Measurements from ENCODE around the gene CHRNB1. TPM values are rescaled to one million over a fixed set of nuclear protein-coding genes. Genes with fewer than 3 reads are reported as not detected.
A peak's percentile ranks its signal among the peaks of the same experiment; 100 is the strongest.

Gene CHRNB1
- total RNA-seq, 2 experiments from 2014 or later, result 1.6 to 2.2 TPM

DNA sequence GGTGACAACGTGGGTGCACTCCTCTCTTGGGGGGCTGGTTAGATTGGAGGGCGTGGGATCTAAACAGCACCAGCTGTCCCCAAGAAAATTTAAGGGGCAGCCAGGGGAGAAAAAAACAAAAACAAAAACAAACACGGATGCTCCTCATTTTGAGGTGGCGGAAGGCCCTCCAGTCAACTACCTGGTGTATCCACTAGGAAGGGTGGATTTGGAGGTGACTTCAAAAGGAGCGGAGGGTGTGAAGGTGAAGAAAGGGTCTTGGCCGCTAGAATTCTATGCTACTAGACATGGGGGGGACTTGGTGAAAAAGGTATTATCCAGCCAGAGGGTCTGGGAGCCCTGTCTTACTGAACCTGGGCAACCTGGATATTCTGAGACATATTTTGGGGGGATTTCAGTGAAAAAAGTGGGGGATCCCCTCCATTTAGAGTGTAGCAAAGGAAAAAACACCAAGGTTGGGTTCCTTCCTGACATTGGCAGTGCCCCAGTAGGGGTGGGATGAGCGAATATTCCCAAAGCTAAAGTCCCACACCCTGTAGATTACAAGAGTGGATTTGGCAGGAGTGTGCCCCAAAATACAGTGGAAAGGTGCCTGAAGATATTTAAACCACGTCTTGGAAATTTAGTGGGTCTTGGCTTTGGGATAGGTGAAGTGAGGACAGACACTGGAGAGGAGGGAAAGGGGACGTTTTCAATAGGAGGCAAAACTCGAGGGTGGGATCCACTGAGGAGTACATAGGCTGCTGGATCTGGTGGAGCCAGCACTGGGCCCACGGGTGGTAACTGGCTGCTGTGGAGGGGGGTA is 6.0 kb upstream of the CHRNB1 start:
- Histone ChIP-seq H3K9me3 (ENCODE audit: control insufficient read depth in 1 of 2, insufficient read depth in 1 of 2, low read length in 2 of 2) (peaks cover 0 to 12% of the 10 kb centered on the region in 2 experiments), H3K4me3 (ENCODE audit: low read length) (peak overlapping the region; percentile 39), H3K27me3 (ENCODE audit: control insufficient read depth in 1 of 2, insufficient read depth in 2 of 2, low read length in 2 of 2) (peaks cover 46 to 55% of the 10 kb centered on the region in 2 experiments), H3K27ac (ENCODE audit: low read depth in 1 of 2, low read length in 2 of 2) (no peak overlapping the region), H3K36me3 (ENCODE audit: insufficient read depth, low read length) (no peaks in the 10 kb centered on the region), H3K4me1 (ENCODE audit: insufficient read depth, low read length) (peaks cover 60% of the 10 kb centered on the region)
- H3K9me3 Mint-ChIP-seq, result no peaks in the 10 kb centered on the region
- intact Hi-C loops (cut with DNase I, micrococcal nuclease), result loop anchor here (1.0 to 10.0 kb wide), 7 partner anchors 15 to 392 kb away; partner anchors contain the start of genes CTDNEP1 (in 1 of the 2), EIF5A (in 1 of the 2), ELP5 (in 1 of the 2) and KCTD11 (in 1 of the 2)
- peaks cover 52% of the 10 kb centered on the region for H3K27me3 Mint-ChIP-seq
- H3K27ac Mint-ChIP-seq, result peak overlapping the region; percentile 43
- ChIA-PET CTCF (interaction anchor here (1.9 to 4.8 kb wide), 4 partner anchors 40 to 122 kb away, joined by 5 to 61 read pairs (median 36); partner anchors contain the start of genes POLR2A, SENP3 and ZBTB4), POLR2A (interaction anchor here (0.6 to 9.0 kb wide), 6 partner anchors 16 to 248 kb away, joined by 3 to 156 read pairs (median 4); partner anchors contain the start of genes GABARAP, POLR2A, SLC35G6 and TP53)
- TF ChIP-seq, protein P1, sequence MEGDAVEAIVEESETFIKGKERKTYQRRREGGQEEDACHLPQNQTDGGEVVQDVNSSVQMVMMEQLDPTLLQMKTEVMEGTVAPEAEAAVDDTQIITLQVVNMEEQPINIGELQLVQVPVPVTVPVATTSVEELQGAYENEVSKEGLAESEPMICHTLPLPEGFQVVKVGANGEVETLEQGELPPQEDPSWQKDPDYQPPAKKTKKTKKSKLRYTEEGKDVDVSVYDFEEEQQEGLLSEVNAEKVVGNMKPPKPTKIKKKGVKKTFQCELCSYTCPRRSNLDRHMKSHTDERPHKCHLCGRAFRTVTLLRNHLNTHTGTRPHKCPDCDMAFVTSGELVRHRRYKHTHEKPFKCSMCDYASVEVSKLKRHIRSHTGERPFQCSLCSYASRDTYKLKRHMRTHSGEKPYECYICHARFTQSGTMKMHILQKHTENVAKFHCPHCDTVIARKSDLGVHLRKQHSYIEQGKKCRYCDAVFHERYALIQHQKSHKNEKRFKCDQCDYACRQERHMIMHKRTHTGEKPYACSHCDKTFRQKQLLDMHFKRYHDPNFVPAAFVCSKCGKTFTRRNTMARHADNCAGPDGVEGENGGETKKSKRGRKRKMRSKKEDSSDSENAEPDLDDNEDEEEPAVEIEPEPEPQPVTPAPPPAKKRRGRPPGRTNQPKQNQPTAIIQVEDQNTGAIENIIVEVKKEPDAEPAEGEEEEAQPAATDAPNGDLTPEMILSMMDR (IDR thresholded peaks at IDR 0.05), result no peak
- DNase-seq, result no peak
- peak overlapping the region; percentile 85 for H3K4me3 Mint-ChIP-seq
- peaks cover 48% of the 10 kb centered on the region for H3K4me1 Mint-ChIP-seq (ENCODE audit: low read depth)
- peaks cover 4% of the 10 kb centered on the region for H3K36me3 Mint-ChIP-seq (ENCODE audit: low read depth)
- no peak for ATAC-seq (ENCODE audit: poor library complexity)

DNA sequence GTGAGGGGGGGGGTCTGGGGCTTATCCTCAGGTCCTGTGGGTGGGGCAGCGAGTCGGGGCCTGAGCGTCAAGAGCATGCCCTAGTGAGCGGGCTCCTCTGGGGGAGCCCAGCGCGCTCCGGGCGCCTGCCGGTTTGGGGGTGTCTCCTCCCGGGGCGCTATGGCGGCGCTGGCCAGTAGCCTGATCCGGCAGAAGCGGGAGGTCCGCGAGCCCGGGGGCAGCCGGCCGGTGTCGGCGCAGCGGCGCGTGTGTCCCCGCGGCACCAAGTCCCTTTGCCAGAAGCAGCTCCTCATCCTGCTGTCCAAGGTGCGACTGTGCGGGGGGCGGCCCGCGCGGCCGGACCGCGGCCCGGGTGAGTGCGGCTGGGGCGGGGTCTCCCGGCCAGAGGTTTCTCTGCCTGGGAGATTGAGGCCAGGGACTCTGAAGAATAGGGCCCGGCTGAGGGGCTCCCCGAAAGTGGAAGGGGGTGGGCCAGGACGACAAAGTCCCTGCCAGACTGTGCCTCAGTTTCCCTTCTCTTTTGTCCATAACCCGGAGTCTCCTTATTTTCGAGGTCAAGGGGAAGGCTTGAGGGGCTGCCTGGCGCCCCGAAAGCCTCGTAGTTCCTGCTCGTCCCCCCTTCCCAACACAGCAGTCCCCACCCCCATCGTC is 5.3 kb upstream of the CHRNB1 start, which contains the start of gene FGF11:
FGF11 (plus strand) TSS at position 51 of the 651 bp plus-strand sequence; CDS start at position 160, 109 bp downstream.
- ChIA-PET POLR2A (interaction anchor here (1.0 to 9.0 kb wide), 5 partner anchors 14 to 84 kb away, joined by 3 to 156 read pairs (median 8); partner anchors contain the start of genes POLR2A, SLC35G6 and ZBTB4), CTCF (interaction anchor here (1.9 kb wide), 1 partner anchor 84 kb away, joined by 5 read pairs; no protein-coding TSS in a partner anchor)
- peak within 1 kb of the TSS; percentile 45 for H3K27ac Mint-ChIP-seq
- Histone ChIP-seq H3K36me3 (ENCODE audit: insufficient read depth, low read length) (no peaks in the 10 kb centered on the region), H3K27me3 (ENCODE audit: control insufficient read depth in 1 of 2, insufficient read depth in 2 of 2, low read length in 2 of 2) (peaks cover 54 to 62% of the 10 kb centered on the region in 2 experiments), H3K4me3 (ENCODE audit: low read length) (peak within 1 kb of the TSS; percentile 39), H3K4me1 (ENCODE audit: insufficient read depth, low read length) (peaks cover 60% of the 10 kb centered on the region), H3K27ac (ENCODE audit: low read depth in 1 of 2, low read length in 2 of 2) (no peak within 1 kb of the TSS), H3K9me3 (ENCODE audit: control insufficient read depth in 1 of 2, insufficient read depth in 1 of 2, low read length in 2 of 2) (peaks cover 0 to 12% of the 10 kb centered on the region in 2 experiments)
- H3K27me3 Mint-ChIP-seq, result peaks cover 59% of the 10 kb centered on the region
- no peak for ATAC-seq (ENCODE audit: poor library complexity)
- peaks cover 50% of the 10 kb centered on the region for H3K4me1 Mint-ChIP-seq (ENCODE audit: low read depth)
- no peaks in the 10 kb centered on the region for H3K9me3 Mint-ChIP-seq
- peak within 1 kb of the TSS; percentile 88 for H3K4me3 Mint-ChIP-seq
- peaks cover 4% of the 10 kb centered on the region for H3K36me3 Mint-ChIP-seq (ENCODE audit: low read depth)
- TF ChIP-seq, protein P1 (IDR thresholded peaks at IDR 0.05), result no peak
- peak in 1 of 14 experiments; percentile 27 for DNase-seq
- intact Hi-C loops (cut with DNase I, micrococcal nuclease), result loop anchor here (1.0 to 10.0 kb wide), 7 partner anchors 15 to 392 kb away; partner anchors contain the start of genes CTDNEP1 (in 1 of the 2), EIF5A (in 1 of the 2), ELP5 (in 1 of the 2) and KCTD11 (in 1 of the 2)
